K562 (cell line): ENCODE measurements around the gene ERAS. TPM values are rescaled to one million over a fixed set of nuclear protein-coding genes. Genes with fewer than 3 reads are reported as not detected.

ENCODE experiments used
- CHD2 ChIP-seq: IDR thresholded peaks from 2 replicates; pipeline ENCODE4 v1.6.1; 2011; ENCODE audit warnings: low read depth, low read length
- KAT7 ChIP-seq: sonication (generic); formaldehyde crosslinking; IDR thresholded peaks from 2 replicates; pipeline ENCODE4 v1.8.0; 2022; ENCODE audit warnings: missing genetic modification reagents, mild to moderate bottlenecking, borderline replicate concordance
- PRDM10 ChIP-seq: fragments of 450-650 bp; IDR thresholded peaks from 2 replicates; pipeline ENCODE4 v1.6.1; 2018; ENCODE audit not compliant: partially characterized antibody
- SMAD2 ChIP-seq: fragments of 150-350 bp; IDR thresholded peaks from 2 replicates; pipeline ENCODE4 v1.6.1; 2014; ENCODE audit warnings: low read depth, mild to moderate bottlenecking, low read length
- SRSF7 ChIP-seq: fragments of 200-400 bp; formaldehyde crosslinking; optimal IDR thresholded peaks from 2 replicates; pipeline ENCODE3; 2017; ENCODE audit warnings: mild to moderate bottlenecking, low read depth, low read length
- TCF3 ChIP-seq: sonication (generic); formaldehyde crosslinking; IDR thresholded peaks from 2 replicates; pipeline ENCODE4 v1.4.0; 2020; ENCODE audit warnings: mild to moderate bottlenecking, missing genetic modification reagents
- TCF7 ChIP-seq: sonication (generic); IDR thresholded peaks from 2 replicates; pipeline ENCODE4 v1.6.1; 2016; ENCODE audit warnings: antibody characterized with exemption, borderline replicate concordance
- THRB ChIP-seq: fragments of 450-650 bp; formaldehyde crosslinking; conservative IDR thresholded peaks from 2 replicates; pipeline ENCODE4 v1.4.0; 2022; ENCODE audit warnings: mild to moderate bottlenecking, missing genetic modification characterization
- ZNF274 ChIP-seq: IDR thresholded peaks from 2 replicates; pipeline ENCODE4 v1.6.1; 2011; ENCODE audit warnings: low read depth, mild to moderate bottlenecking, low read length, moderate library complexity, borderline replicate concordance
- ZNF407 ChIP-seq: fragments of 450-650 bp; IDR thresholded peaks from 2 replicates; pipeline ENCODE4 v1.6.1; 2016; ENCODE audit warnings: low read depth
- ZNF512 ChIP-seq: IDR thresholded peaks from 2 replicates; pipeline ENCODE4 v1.6.1; 2016; ENCODE audit warnings: missing genetic modification characterization, missing compliant biosample characterization
- polyA plus RNA-seq, 8 experiments: library from polyadenylated mRNA; depleted of rRNA in 4 of 8; stranded (reverse) in 5 of 8; unstranded in 3 of 8; fragments of >200 nt; fragmentation: Nextera tagmentation in 2 of 8; fragmentation: Illumina TruSeq in 1 of 8; extraction: Ambion mirVana in 2 of 8; extraction: Trizol in 1 of 8; gene quantifications; 2 replicates each; pipeline versions ENCODE4 v1.2.1 to v1.2.3, GENCODE V29; 2011 to 2014; ENCODE audit warnings: inconsistent platforms in 1 of 8, missing spikeins in 1 of 8
- total RNA-seq, 7 experiments: library from RNA; depleted of rRNA in 6 of 7; stranded (reverse); fragments of >200 nt in 6 of 7; fragmentation: Illumina TruSeq in 2 of 7; extraction: Trizol in 2 of 7; gene quantifications; 2 replicates each; pipeline versions ENCODE4 v1.2.1 to v1.2.3, GENCODE V29; 2011 to 2021; ENCODE audit warnings: low replicate concordance in 1 of 7

ERAS gene
- total and polyA plus RNA-seq, 9 of the 15 experiments (the other 6 are each of a cell fraction or from before 2014, with no cell fraction given): 0.07 to 0.12 TPM; not detected in 7

- TF ChIP-seq PRDM10: no peak
- TF ChIP-seq KAT7 (CRISPR knock-in tag): no peak; the same call in 1 of the 2 replicates
- no peak for TF ChIP-seq THRB (CRISPR knock-in tag)
- no peak for TF ChIP-seq SMAD2
- TF ChIP-seq ZNF274: no peak
- TF ChIP-seq TCF7: no peak
- TF ChIP-seq TCF3 (CRISPR knock-in tag): peak; percentile 62; the same call in 1 of the 2 replicates
- TF ChIP-seq CHD2: no peak
- no peak for TF ChIP-seq ZNF407
- no peak for TF ChIP-seq ZNF512 (tag)
- no peak for TF ChIP-seq SRSF7
Measured at GRCh38 chrX:48794911-48795515, 31.3 kb upstream of the ERAS start (continued).
